HL-60 (cell line): ENCODE measurements around the gene KDM5C.

ENCODE experiments used
- DNase-seq, 2 experiments: peaks; one replicate each; pipeline ENCODE4 v3.0.0-alpha.2; 2010 to 2020; ENCODE audit warnings: low read depth in 1 of 2, low spot score in 1 of 2
- H3K27ac ChIP-seq: fragments of 250-450 bp; sonication (Bioruptor Pico); replicated peaks from 2 replicates; pipeline ENCODE4 v1.5.1; 2020; ENCODE audit warnings: mild to moderate bottlenecking, moderate library complexity
- H3K27me3 ChIP-seq: fragments of 250-450 bp; sonication (Bioruptor Pico); 2 replicates; pipeline ENCODE4 v1.5.1; 2021; ENCODE audit warnings: mild to moderate bottlenecking, moderate library complexity; ENCODE audit not compliant: insufficient read depth, poor library complexity, severe bottlenecking
- H3K4me3 ChIP-seq: replicated peaks from 2 replicates; pipeline ENCODE4 v1.5.1; 2011; ENCODE audit warnings: mild to moderate bottlenecking, control low read depth, low read length; ENCODE audit not compliant: insufficient read depth
- GABPA ChIP-seq: IDR thresholded peaks from 2 replicates; pipeline ENCODE4 v1.6.1; 2012; ENCODE audit warnings: low read depth
- POLR2AphosphoS5 ChIP-seq: IDR thresholded peaks from 2 replicates; pipeline ENCODE4 v1.6.1; 2012; ENCODE audit warnings: low read depth
- SPI1 ChIP-seq: IDR thresholded peaks from 2 replicates; pipeline ENCODE4 v1.6.1; 2012; ENCODE audit warnings: low read depth, mild to moderate bottlenecking, borderline replicate concordance
- TF ChIP-seq, protein P1 (sequence below): IDR thresholded peaks from 2 replicates; pipeline ENCODE4 v1.6.1; 2012; ENCODE audit warnings: low read depth; ENCODE audit not compliant: insufficient replicate concordance
- TF ChIP-seq, protein P2 (sequence below): IDR thresholded peaks from one replicate; pipeline ENCODE4 v1.5.1; 2011; ENCODE audit warnings: low read length, control low read depth, inconsistent platforms; ENCODE audit not compliant: insufficient read depth

Gene KDM5C

DNA sequence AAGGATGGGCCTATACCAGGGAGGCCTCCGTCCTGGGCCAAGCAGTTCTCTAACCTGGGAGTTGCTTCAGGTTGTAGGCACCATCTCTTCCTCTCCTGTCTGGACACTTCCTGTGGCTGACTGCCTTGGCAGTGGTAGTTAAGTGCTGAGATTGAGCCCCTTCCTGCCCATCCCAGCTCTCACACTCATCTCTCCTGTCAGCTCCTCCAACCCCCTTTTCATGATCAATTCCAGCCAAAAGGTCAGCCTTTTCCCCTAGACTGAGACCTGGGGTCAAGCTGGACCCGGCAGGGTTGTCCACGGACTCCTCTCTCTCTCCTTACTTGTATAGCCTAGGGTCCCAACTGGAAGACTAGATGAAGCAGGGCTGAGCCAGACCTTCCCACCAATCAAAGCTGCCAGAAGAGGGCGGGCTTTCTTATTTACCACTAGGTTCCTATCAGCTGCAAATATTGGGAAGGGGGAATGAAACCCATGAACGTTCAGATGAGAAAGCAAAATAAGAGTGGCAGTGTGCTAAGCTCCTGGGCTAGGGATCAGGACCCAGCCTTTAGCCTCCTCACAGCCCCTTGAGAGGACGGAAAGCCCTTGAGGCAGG, 34.5 kb downstream of the KDM5C start:
- no peak; the same call in 1 of the 2 replicates for TF ChIP-seq POLR2AphosphoS5
- TF ChIP-seq, protein P1, sequence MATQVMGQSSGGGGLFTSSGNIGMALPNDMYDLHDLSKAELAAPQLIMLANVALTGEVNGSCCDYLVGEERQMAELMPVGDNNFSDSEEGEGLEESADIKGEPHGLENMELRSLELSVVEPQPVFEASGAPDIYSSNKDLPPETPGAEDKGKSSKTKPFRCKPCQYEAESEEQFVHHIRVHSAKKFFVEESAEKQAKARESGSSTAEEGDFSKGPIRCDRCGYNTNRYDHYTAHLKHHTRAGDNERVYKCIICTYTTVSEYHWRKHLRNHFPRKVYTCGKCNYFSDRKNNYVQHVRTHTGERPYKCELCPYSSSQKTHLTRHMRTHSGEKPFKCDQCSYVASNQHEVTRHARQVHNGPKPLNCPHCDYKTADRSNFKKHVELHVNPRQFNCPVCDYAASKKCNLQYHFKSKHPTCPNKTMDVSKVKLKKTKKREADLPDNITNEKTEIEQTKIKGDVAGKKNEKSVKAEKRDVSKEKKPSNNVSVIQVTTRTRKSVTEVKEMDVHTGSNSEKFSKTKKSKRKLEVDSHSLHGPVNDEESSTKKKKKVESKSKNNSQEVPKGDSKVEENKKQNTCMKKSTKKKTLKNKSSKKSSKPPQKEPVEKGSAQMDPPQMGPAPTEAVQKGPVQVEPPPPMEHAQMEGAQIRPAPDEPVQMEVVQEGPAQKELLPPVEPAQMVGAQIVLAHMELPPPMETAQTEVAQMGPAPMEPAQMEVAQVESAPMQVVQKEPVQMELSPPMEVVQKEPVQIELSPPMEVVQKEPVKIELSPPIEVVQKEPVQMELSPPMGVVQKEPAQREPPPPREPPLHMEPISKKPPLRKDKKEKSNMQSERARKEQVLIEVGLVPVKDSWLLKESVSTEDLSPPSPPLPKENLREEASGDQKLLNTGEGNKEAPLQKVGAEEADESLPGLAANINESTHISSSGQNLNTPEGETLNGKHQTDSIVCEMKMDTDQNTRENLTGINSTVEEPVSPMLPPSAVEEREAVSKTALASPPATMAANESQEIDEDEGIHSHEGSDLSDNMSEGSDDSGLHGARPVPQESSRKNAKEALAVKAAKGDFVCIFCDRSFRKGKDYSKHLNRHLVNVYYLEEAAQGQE = no peak
- no peak for TF ChIP-seq GABPA
- TF ChIP-seq, protein P2, sequence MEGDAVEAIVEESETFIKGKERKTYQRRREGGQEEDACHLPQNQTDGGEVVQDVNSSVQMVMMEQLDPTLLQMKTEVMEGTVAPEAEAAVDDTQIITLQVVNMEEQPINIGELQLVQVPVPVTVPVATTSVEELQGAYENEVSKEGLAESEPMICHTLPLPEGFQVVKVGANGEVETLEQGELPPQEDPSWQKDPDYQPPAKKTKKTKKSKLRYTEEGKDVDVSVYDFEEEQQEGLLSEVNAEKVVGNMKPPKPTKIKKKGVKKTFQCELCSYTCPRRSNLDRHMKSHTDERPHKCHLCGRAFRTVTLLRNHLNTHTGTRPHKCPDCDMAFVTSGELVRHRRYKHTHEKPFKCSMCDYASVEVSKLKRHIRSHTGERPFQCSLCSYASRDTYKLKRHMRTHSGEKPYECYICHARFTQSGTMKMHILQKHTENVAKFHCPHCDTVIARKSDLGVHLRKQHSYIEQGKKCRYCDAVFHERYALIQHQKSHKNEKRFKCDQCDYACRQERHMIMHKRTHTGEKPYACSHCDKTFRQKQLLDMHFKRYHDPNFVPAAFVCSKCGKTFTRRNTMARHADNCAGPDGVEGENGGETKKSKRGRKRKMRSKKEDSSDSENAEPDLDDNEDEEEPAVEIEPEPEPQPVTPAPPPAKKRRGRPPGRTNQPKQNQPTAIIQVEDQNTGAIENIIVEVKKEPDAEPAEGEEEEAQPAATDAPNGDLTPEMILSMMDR = no peak
- no peak for TF ChIP-seq SPI1

DNA sequence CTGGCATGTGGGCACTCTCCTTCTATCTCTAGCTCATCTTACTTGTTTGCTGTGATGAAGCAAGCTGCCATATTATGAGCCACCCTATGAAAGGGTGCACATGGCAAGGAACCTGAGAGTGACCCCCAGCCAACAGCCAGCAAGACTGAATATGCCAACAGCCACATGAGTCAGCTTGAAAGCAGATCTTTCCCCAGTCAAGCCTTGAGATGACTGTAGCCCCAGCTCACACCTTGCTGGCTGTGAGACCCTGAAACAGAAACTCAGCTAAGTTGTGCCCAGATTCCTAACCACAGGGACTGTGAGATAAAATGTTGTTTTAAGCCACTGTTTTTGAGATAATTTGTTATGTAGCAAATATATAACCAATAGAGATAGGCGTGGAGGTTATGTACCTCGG, 36.2 kb downstream of the KDM5C start:
- Histone ChIP-seq H3K27ac (no peak overlapping the region), H3K27me3 (no peaks in the 10 kb centered on the region), H3K4me3 (no peak overlapping the region)
- DNase-seq = no peak
- TF ChIP-seq, protein P2 = no peak
- TF ChIP-seq SPI1 (no peak), POLR2AphosphoS5 (no peak)
- TF ChIP-seq, protein P1 = no peak

More for the DNA sequence above, 34.5 kb downstream of the KDM5C start:
- Histone ChIP-seq H3K4me3 (no peak overlapping the region), H3K27ac (no peak overlapping the region), H3K27me3 (no peaks in the 10 kb centered on the region)
- DNase-seq = no peak

DNA sequence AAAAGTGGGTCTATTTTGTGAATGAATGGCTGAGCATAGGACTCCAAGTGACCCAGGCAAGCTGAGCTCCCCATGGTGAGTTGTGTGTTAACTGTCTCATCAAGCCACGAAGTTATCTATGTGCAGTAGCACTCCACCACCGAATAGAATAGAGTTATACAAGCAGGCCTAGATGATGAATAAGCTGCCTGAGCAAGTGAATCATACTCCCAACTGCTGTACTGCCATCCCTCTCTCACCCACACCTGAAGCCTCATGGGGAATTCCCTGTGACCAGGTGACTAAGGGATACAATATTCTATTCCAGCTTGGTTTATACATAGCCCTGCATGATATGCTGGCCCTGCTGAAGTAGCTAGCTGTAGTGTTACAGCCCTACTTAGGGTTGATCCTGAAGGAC, 38.7 kb downstream of the KDM5C start:
- TF ChIP-seq GABPA = no peak
- DNase-seq = no peak
- H3K4me3 ChIP-seq = no peak overlapping the region
- H3K27ac ChIP-seq = no peak overlapping the region
- H3K27me3 ChIP-seq = no peaks in the 10 kb centered on the region

DNA sequence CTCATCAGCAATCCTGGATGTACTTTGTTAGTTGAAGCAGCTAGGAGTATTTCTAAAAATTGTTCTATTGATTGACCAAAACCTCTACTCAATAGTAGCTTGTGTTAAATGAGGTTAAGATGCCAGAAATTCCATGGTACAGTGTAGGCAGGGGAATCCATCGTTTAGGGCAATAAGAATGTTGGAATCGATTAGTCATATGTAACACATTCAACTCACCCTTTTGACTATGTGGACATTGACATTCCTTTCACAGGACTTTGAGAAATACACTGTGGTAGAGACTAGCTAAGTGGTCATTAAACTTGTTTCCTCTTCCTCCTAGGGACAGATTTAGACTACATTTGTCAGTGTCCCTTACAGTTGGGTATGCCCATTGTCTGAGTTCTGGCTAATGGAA, 40.2 kb downstream of the KDM5C start:
- H3K27ac ChIP-seq = no peak overlapping the region
- no peak for DNase-seq
- H3K27me3 ChIP-seq = no peaks in the 10 kb centered on the region
- TF ChIP-seq, protein P2 = no peak
- TF ChIP-seq POLR2AphosphoS5 = no peak
- TF ChIP-seq SPI1 = no peak
- TF ChIP-seq, protein P1 = no peak
- TF ChIP-seq GABPA = no peak
- H3K4me3 ChIP-seq = no peak overlapping the region
